ENCODE results near the gene HMGCLL1.

DNA sequence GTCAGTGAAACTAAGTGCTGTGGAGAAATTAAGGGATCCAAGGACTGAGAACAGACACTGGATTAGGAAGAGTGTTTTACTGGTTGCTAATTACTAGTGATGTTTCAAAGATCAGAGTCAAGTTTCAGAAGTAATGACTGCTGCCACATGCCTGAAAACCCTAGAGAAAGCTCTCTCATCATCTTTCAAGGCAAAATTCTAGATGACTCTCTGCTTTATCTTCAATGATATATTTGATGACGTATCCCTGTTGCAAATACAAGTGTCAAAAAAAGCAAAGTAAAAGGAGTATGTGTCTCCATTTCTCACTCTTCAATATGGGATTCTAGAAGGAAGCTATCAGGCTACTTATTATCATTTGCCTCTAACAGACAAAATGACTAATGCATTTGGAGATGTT lies 38.0 kb downstream of the HMGCLL1 start:
- no peak for TF ChIP-seq CTCF (IDR thresholded peaks at IDR 0.05; ENCODE audit: borderline replicate concordance, extremely low read depth, low read length, poor library complexity, severe bottlenecking)
- no peak for TF ChIP-seq EZH2 (IDR thresholded peaks at IDR 0.05; ENCODE audit: borderline replicate concordance, low read depth, low read length, severe bottlenecking)

All from DND-41 (cell line).